ENCODE data around the gene PTPN13.

- no peak for TF ChIP-seq CTCF (IDR thresholded peaks at IDR 0.05)
- no peak for TF ChIP-seq POLR2A (IDR thresholded peaks at IDR 0.05)
Measured at GRCh38 chr4:86855572-86855971, 261.5 kb downstream of the PTPN13 start.
